GM12801 (cell line): ENCODE data around the gene NAA80.

Source experiments
- TF ChIP-seq, protein P1 (sequence below): IDR thresholded peaks from one replicate; pipeline ENCODE4 v1.5.1; 2011; ENCODE audit warnings: control low read depth; ENCODE audit not compliant: insufficient read length; ENCODE audit errors: extremely low read depth

NAA80 gene

DNA sequence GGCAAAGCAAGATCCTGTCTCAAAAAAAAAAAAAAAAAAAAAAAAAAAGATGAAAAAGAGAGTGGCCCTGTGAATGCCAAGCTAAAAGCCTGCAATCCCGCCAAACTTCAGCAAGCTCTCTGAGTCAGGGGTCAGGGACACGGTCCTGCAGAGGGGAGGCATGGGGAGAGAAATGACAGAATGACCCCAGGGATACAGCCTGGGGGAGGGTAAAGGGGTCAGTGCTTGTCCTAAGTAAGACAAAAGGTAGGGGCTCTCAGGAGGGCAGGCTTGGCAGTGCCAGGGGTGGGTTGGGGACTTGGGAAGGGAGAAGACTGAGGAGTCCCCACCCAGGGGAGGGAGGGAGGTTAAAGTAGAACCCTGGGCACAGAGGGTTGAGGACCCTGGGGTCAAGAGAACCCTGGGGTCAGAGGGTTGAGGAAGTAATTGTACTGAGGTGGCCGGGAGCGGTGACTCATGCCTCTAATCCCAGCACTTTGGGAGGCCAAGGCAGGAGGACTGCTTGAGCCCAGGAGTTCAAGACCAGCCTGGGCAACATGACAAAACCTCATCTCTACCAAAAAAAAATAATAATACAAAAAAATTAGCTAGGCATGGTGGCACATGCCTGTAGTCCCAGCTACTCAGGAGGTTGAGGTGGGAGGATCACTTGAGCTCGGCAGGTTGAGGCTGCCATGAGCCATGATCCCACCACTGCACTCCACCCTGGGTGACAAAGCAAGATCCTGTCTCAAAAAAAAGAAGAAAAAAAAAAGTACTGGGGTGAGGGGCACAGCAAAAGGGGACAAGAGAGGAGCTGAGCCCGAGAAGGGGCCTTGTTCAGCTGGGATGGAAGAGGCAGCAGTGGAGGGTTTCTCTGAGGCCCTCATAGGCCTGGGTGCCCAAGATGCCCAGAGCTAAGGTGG lies 35.5 kb downstream of the NAA80 start:
- TF ChIP-seq, protein P1, sequence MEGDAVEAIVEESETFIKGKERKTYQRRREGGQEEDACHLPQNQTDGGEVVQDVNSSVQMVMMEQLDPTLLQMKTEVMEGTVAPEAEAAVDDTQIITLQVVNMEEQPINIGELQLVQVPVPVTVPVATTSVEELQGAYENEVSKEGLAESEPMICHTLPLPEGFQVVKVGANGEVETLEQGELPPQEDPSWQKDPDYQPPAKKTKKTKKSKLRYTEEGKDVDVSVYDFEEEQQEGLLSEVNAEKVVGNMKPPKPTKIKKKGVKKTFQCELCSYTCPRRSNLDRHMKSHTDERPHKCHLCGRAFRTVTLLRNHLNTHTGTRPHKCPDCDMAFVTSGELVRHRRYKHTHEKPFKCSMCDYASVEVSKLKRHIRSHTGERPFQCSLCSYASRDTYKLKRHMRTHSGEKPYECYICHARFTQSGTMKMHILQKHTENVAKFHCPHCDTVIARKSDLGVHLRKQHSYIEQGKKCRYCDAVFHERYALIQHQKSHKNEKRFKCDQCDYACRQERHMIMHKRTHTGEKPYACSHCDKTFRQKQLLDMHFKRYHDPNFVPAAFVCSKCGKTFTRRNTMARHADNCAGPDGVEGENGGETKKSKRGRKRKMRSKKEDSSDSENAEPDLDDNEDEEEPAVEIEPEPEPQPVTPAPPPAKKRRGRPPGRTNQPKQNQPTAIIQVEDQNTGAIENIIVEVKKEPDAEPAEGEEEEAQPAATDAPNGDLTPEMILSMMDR = no peak

DNA sequence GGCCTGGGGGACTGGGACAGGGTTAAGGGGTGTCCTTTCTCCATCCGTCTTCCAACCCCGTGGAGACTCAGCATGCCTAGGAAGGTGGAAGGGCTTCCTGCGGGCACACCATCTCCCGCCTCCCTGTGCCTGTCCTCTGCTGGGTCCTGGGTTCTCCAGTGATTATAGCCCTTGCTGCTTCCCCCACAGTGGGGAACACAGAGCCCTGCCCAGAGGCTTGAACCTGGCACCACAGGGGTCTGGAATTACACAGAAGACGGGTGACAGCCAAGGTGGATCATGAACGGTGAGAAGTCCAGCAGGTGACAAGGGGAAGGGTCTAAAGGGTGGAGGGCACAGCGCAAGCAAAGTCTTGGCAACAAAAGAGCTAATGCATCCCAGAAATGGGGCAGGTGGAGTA lies 36.4 kb downstream of the NAA80 start:
- TF ChIP-seq, protein P1 = no peak

DNA sequence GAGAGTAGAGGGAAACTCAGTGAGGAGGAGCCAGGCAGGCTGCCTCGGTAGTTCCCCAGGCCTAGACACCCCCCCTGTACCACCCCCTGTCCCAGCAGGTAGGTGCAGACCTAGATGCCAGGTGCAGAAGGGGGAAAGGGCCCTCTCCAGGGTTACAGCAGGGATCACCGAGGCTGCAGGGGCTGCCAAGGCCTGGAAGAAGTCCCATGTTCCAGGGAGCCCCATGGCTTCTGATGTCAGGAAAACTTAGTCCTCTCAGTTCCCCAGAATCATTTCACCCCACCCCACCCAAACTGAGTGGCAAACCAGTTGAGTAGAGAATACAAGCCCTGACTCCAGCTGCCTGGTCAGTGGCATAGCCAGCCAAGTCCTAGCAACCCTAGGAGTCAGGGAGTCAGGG lies 37.7 kb downstream of the NAA80 start:
- TF ChIP-seq, protein P1 = no peak

DNA sequence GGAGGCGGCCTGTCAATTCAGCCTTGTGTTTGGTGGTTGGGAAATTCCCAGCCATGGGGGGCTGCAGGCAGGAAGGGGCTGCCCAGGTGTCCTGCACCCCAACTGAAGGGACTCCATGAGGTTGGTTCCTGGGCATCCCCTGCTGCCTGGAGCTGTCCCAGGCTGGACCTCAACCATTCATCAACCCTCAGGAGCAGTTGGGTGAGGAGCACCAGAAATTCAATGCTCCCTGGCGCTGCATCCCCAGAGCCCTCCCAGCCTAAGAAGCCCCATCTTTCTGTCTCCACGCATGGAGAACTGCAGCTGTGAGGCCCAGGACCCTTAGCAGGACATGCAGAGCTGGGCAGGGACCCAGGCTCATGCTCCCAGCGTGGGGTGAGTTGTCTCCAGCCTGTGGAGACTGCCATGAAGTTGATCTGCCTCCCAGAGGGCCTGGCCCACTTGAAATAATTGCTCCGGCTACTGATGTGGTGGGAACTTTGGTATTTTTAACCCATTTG lies 38.2 kb downstream of the NAA80 start:
- TF ChIP-seq, protein P1 = no peak

DNA sequence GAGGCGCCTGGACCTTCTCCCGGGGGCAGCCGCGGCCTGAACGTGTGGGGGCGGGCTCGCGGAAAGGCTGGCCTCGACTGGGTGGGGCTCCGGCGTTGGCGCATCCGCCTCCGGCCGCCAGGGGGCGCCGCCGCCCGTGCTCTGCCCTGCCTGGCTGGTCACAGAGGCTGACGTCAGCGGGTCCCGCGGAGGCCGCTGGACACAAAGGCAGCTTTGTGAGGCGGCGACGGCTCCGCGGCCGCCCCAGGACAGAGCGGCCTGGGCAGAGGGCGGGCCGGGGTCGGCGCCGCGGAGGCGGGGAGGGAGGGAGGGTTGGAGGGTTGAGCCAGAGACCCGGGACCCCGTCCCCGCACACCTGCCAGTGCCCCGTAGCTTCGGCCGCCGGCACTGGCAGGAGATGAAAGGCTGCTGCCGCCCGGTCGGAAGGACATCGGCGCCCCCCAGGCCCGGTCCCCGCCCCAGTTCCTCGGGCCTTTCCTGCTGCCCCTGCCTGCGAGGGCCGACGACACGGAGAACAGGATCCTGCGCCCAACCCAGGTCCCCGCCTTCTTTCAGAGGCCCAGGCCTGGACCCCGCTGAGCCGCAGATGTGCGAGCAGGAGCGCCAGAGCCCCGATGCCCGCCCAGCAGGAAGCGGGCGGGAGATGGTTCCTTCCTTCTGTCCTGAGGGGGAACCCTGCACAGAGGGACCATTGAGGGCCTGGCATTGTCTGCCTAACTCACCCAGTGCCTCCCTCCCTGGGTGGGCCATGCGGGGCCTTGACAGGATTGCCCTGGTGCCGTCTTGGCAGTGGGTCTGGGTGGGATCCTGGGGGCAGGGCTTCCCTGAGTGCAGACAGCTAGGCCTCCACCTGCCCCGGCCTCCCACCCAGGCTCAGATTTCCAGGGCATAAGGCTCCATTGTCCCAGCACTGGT lies 38.9 kb downstream of the NAA80 start:
- TF ChIP-seq, protein P1 = no peak

DNA sequence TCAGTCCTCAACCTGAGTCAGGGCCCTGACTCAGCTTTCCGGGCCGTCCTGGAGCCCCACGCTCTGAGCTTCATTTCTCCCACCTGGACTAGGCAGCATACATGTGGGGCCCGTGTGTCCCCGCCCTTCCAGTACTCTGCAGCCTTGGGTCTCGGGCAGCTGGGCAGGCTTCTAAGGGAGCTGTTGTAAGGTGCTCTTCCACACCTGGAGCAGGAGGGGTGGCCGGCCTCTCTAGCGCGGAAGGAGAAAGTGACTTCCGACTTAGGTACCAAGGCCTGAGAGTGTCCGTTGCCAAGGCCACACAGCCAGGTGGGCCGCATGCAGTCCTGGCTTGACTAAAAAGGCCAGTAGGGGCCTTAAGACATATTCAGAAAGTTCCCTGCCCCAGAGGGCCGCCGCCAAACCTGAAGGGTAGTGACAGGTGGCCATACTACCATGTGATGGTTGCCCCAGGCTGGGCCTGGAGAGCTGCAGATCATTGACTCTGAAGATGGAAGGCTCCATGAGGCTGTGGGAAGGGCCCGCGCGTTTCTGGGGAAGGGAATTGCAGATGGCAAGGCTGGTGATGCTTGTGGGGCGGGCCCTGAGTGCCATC lies 39.7 kb downstream of the NAA80 start:
- TF ChIP-seq, protein P1 = no peak

DNA sequence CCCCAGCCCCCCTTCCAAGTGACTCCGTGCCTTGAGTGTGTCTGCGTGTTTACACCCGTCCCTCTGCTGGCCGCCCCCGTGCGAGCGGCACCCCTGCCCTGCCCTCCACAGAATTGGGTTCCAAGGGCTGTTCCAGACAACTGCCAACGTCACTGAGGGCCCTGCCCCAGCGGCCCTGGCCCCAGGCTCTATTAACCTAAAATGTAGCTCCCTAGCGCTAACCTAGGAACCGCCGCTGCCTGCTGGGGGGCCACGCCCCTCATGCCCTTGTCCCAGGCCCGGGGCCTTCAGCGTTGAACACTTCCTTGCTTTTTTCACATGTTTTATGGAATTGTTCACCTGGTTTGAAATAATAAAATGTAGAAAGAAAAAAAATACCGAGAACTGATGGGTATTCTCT lies 40.2 kb downstream of the NAA80 start:
- TF ChIP-seq, protein P1 = no peak
